ENCODE data around the gene RBM7. TPM values are rescaled to one million over a fixed set of nuclear protein-coding genes. Genes with fewer than 3 reads are reported as not detected.

The RBM7 gene
- total and polyA plus RNA-seq, 3 donors from 2014 or later, result 17.6 to 37.6 (median 22.3) TPM

- Histone ChIP-seq H3K4me3 (no peak overlapping the region), H3K36me3 (ENCODE audit: low read depth, missing control alignments) (no peaks in the 10 kb centered on the region), H3K9me3 (no peaks in the 10 kb centered on the region), H3K27me3 (no peaks in the 10 kb centered on the region), H3K4me1 (peaks cover 14% of the 10 kb centered on the region), H3K27ac (peak overlapping the region; percentile 3 to 97)
- TF ChIP-seq POLR2A (IDR thresholded peaks at IDR 0.05) (no peak), CTCF (IDR thresholded peaks at IDR 0.05) (no peak)
- WGBS, 2 donors, result 47 to 51% methylated on average over 4 of the region's 4 CpGs
- no peak for DNase-seq
- intact Hi-C loops (cut with DNase I; ENCODE audit: low total_unique reads), result no loop called here
Measured at GRCh38 chr11:114398303-114398920, 2.1 kb upstream of the RBM7 start.

- 4% methylated on average over 26 to 29 of the region's 29 CpGs for WGBS, 2 donors
- Histone ChIP-seq H3K9me3 (no peaks in the 10 kb centered on the region), H3K4me3 (peak overlapping the region; percentile 85 to 92), H3K27ac (peak overlapping the region; percentile 97 to 99), H3K36me3 (ENCODE audit: low read depth, missing control alignments) (no peaks in the 10 kb centered on the region), H3K27me3 (no peaks in the 10 kb centered on the region), H3K4me1 (peaks cover 14% of the 10 kb centered on the region)
- no peak for DNase-seq
- intact Hi-C loops (cut with DNase I; ENCODE audit: low total_unique reads), result no loop called here
- TF ChIP-seq CTCF (IDR thresholded peaks at IDR 0.05) (no peak), POLR2A (IDR thresholded peaks at IDR 0.05) (no peak)
Measured at GRCh38 chr11:114399490-114400215, 813 bp upstream of the RBM7 start.

GRCh38 chr11:114400915-114401223, 403 bp downstream of the RBM7 start:
- intact Hi-C loops (cut with DNase I; ENCODE audit: low total_unique reads), result no loop called here
- Histone ChIP-seq H3K4me3 (peak overlapping the region; percentile 85 to 92), H3K27ac (peak overlapping the region; percentile 97 to 99), H3K36me3 (ENCODE audit: low read depth, missing control alignments) (no peaks in the 10 kb centered on the region), H3K4me1 (peaks cover 14% of the 10 kb centered on the region), H3K27me3 (no peaks in the 10 kb centered on the region), H3K9me3 (no peaks in the 10 kb centered on the region)
- DNase-seq, result no peak
- WGBS, 2 donors, result 0% methylated on average over 8 of the region's 8 CpGs
- TF ChIP-seq POLR2A (IDR thresholded peaks at IDR 0.05) (no peak), CTCF (IDR thresholded peaks at IDR 0.05) (no peak)

- Histone ChIP-seq H3K4me1 (peaks cover 14% of the 10 kb centered on the region), H3K27ac (peak overlapping the region; percentile 97 to 99), H3K36me3 (ENCODE audit: low read depth, missing control alignments) (no peaks in the 10 kb centered on the region), H3K9me3 (no peaks in the 10 kb centered on the region), H3K4me3 (peak overlapping the region; percentile 85 to 92), H3K27me3 (no peaks in the 10 kb centered on the region)
- TF ChIP-seq POLR2A (IDR thresholded peaks at IDR 0.05) (no peak), CTCF (IDR thresholded peaks at IDR 0.05) (no peak)
- DNase-seq, result no peak
- WGBS, 2 donors, result 3 to 4% methylated on average over 4 of the region's 4 CpGs
- intact Hi-C loops (cut with DNase I; ENCODE audit: low total_unique reads), result no loop called here
Measured at GRCh38 chr11:114401311-114401710, 845 bp downstream of the RBM7 start.

- H3K4me3 ChIP-seq, result no peak overlapping the region
- no peak overlapping the region for H3K27ac ChIP-seq
- 95 to 97% methylated on average over 4 of the region's 4 CpGs for WGBS, 2 donors
- peaks cover 8% of the 10 kb centered on the region for H3K4me1 ChIP-seq
- H3K9me3 ChIP-seq, result no peaks in the 10 kb centered on the region
- no peaks in the 10 kb centered on the region for H3K27me3 ChIP-seq
- no peak for TF ChIP-seq POLR2A (IDR thresholded peaks at IDR 0.05)
- no peak for TF ChIP-seq CTCF (IDR thresholded peaks at IDR 0.05)
- H3K36me3 ChIP-seq (ENCODE audit: low read depth, missing control alignments), result no peaks in the 10 kb centered on the region
- intact Hi-C loops (cut with DNase I; ENCODE audit: low total_unique reads), result no loop called here
- DNase-seq, result no peak
Measured at GRCh38 chr11:114412946-114413345, 12.5 kb downstream of the RBM7 start.
